ENCODE data around the gene PPP2R5D. TPM values are rescaled to one million over a fixed set of nuclear protein-coding genes. Genes with fewer than 3 reads are reported as not detected.
"Not testable (repeated sequence)": the region's sequence is repeated elsewhere in the genome, so short reads cannot be mapped to it uniquely, and the experiment has no call there.

PPP2R5D gene
- total RNA-seq, 1 donor from 2014 or later, result 24.5 TPM

DNA sequence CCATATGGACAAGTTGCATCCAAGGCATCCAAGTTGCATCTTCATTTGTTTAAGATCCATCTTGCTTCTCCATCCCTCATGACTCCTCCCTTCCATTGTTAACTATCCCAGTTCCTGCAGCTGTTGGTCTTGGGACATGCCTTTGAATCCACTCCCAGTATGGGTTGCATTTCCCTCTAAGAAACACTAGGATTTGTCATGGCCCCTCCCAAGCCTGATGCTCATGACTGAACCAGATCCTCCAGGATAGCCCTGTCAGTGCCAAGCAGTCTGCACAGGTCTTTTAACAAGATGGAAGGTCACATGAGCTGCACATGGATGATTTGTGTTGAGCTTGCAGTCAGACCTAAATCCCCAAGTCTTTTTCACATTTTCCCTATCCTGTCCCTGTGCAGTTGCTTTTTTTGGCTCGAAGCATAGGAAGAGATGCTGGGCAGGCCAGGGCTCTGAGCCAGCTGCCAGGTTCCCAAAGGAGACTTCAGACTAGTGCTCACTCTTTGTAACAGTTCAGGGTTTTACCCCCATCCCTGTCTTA is 4.2 kb downstream of the PPP2R5D start:
- DNase-seq, result no peak
- no peaks in the 10 kb centered on the region for H3K9me3 ChIP-seq
- H3K36me3 ChIP-seq, result peaks cover 34% of the 10 kb centered on the region
- no peak overlapping the region for H3K27ac ChIP-seq
- no peaks in the 10 kb centered on the region for H3K27me3 ChIP-seq (ENCODE audit: low read depth)
- TF ChIP-seq, protein P1, sequence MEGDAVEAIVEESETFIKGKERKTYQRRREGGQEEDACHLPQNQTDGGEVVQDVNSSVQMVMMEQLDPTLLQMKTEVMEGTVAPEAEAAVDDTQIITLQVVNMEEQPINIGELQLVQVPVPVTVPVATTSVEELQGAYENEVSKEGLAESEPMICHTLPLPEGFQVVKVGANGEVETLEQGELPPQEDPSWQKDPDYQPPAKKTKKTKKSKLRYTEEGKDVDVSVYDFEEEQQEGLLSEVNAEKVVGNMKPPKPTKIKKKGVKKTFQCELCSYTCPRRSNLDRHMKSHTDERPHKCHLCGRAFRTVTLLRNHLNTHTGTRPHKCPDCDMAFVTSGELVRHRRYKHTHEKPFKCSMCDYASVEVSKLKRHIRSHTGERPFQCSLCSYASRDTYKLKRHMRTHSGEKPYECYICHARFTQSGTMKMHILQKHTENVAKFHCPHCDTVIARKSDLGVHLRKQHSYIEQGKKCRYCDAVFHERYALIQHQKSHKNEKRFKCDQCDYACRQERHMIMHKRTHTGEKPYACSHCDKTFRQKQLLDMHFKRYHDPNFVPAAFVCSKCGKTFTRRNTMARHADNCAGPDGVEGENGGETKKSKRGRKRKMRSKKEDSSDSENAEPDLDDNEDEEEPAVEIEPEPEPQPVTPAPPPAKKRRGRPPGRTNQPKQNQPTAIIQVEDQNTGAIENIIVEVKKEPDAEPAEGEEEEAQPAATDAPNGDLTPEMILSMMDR (IDR thresholded peaks at IDR 0.05), result no peak
- intact Hi-C loops (cut with DNase I), result no loop called here
- ATAC-seq, result no peak
- H3K4me3 ChIP-seq, result no peak overlapping the region
- peaks cover 39% of the 10 kb centered on the region for H3K4me1 ChIP-seq

DNA sequence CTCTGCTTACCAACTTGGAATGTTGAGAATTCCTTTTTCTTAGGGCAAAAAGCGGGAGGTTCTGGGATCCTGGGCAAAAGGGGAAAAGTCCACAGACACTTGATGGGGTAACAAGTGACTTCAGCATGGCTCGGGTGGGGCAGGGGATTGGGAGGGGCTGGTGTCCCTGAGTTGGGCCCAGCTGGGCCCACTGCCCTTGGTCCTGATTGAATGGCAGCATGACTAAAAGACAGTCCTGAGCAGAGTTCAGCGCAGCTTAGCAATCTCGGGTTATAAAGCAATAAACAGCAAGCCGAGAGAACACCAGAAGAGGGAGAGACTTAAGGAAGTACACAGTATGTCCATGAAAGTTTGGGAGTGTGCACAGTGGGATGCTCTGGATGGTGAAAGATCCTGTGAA is 5.6 kb downstream of the PPP2R5D start:
- DNase-seq, result no peak
- Histone ChIP-seq H3K4me1 (peaks cover 35% of the 10 kb centered on the region), H3K4me3 (no peak overlapping the region), H3K36me3 (peaks cover 34% of the 10 kb centered on the region), H3K9me3 (no peaks in the 10 kb centered on the region), H3K27me3 (ENCODE audit: low read depth) (no peaks in the 10 kb centered on the region), H3K27ac (no peak overlapping the region)
- intact Hi-C loops (cut with DNase I), result no loop called here
- ATAC-seq, result no peak
- TF ChIP-seq, protein P1 (IDR thresholded peaks at IDR 0.05), result no peak

DNA sequence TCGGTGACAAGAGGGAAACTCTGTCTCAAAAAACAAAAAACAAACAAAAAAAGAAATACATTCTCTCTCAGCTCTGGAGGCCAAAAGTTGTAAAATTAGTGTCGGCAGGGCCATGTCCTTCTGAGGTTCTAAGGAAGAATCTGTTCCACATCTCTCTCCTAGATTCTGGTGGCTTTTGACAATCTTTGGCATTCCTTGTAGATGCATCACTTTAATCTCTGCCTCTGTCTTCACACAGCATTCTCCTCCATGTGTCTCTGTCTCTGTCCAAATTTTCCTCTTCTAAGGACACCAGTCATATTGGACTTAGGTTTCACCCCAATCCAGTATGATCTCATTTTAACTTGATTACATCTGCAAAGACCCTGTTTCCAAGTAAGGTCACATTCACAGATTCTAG is 9.1 kb downstream of the PPP2R5D start:
- TF ChIP-seq, protein P1 (IDR thresholded peaks at IDR 0.05), result no peak
- DNase-seq, result no peak
- no peak for ATAC-seq

DNA sequence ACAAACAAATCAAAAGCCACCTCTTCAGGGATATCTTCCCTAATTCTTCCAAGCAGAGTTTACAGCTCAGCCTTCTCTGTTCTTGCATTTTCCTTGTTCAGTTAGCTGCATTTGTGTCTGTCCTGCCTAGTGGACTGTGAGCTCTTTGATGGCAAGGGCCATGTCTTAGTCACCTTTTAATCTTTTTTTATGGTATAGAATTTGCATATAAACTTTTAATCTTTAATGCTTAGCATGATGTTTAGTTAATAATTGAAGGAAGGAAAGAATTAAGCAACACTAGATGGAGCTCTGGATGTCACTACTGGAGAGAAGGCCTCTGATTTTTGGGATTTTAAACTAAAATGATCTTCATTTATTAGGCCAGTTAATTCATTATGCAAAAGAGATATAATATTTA is 12.1 kb downstream of the PPP2R5D start:
- intact Hi-C loops (cut with DNase I), result no loop called here
- ATAC-seq (no peak), DNase-seq (no peak)
- H3K4me3 ChIP-seq, result no peak overlapping the region
- H3K9me3 ChIP-seq, result no peaks in the 10 kb centered on the region
- peaks cover 5% of the 10 kb centered on the region for H3K36me3 ChIP-seq
- H3K27ac ChIP-seq, result no peak overlapping the region
- H3K27me3 ChIP-seq (ENCODE audit: low read depth), result no peaks in the 10 kb centered on the region
- H3K4me1 ChIP-seq, result no peaks in the 10 kb centered on the region
- TF ChIP-seq, protein P1 (IDR thresholded peaks at IDR 0.05), result no peak

More for the DNA sequence above, 9.1 kb downstream of the PPP2R5D start:
- Histone ChIP-seq H3K4me3 (no peak overlapping the region), H3K9me3 (no peaks in the 10 kb centered on the region), H3K36me3 (peaks cover 32% of the 10 kb centered on the region), H3K4me1 (peaks cover under 1% of the 10 kb centered on the region), H3K27ac (no peak overlapping the region), H3K27me3 (ENCODE audit: low read depth) (no peaks in the 10 kb centered on the region)
- intact Hi-C loops (cut with DNase I), result no loop called here

DNA sequence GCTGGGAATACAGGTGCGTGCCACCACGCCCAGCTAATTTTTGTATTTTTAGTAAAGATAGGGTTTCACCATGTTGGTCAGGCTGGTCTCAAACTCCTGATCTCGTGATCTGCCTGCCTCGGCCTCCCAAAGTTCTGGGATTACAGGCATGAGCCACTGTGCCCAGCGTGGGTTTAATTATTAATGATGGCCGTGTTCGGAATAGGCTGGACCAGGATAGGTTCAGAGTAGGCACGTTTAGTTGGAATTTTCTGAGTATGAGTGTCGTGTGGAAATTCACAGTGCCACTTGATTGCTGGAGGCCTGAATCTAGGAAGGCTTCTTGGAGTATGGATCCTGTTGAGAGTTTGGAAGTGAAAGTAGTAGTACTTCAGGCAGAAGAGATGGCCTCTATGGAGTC is 13.8 kb downstream of the PPP2R5D start:
- intact Hi-C loops (cut with DNase I); ATAC-seq: not testable (repeated sequence)

DNA sequence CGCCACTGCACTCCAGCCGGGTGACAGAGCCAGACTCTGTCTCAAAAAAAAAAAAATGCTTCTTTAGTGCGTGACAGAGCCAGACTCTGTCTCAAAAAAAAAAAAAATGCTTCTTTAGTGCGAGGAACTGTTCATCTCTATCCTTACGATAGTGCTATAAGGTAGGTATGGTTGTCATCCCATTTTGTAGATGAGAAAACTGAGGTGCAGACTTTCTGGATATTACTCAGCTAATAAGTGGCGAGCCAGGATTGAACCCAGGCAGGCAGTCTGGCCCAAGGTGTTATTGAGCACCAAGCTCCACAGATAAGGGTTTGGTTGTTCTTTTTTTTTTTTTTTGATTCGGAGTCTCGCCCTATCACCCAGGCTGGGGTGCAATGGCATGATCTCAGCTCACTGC is 17.5 kb downstream of the PPP2R5D start:
- H3K27me3 ChIP-seq (ENCODE audit: low read depth), result no peaks in the 10 kb centered on the region
- no peak overlapping the region for H3K27ac ChIP-seq
- H3K4me1 ChIP-seq, result no peaks in the 10 kb centered on the region
- H3K9me3 ChIP-seq, result no peaks in the 10 kb centered on the region
- ATAC-seq (no peak), DNase-seq (no peak)
- intact Hi-C loops (cut with DNase I), result no loop called here
- TF ChIP-seq, protein P1 (IDR thresholded peaks at IDR 0.05), result no peak
- no peak overlapping the region for H3K4me3 ChIP-seq
- peaks cover 14% of the 10 kb centered on the region for H3K36me3 ChIP-seq

More for the DNA sequence above, 13.8 kb downstream of the PPP2R5D start:
- H3K27ac ChIP-seq; DNase-seq; H3K9me3 ChIP-seq; H3K36me3 ChIP-seq; H3K4me3 ChIP-seq; H3K4me1 ChIP-seq; H3K27me3 ChIP-seq (ENCODE audit: low read depth): not testable (repeated sequence)
